Measurements from ENCODE around the gene MIR17HG.

- TF ChIP-seq RAD21 (conservative IDR thresholded peaks at IDR 0.05) (peak; percentile 88), CTCF (IDR thresholded peaks at IDR 0.05; ENCODE audit: poor library complexity, severe bottlenecking) (peak; percentile 80), POLR2AphosphoS5 (IDR thresholded peaks at IDR 0.05) (no peak), REST (IDR thresholded peaks at IDR 0.05; ENCODE audit: borderline replicate concordance) (no peak), EZH2 (IDR thresholded peaks at IDR 0.05; ENCODE audit: borderline replicate concordance, insufficient read depth, low read length, poor library complexity, severe bottlenecking) (no peak), SMC3 (conservative IDR thresholded peaks at IDR 0.05; ENCODE audit: poor library complexity) (peak; percentile 89), TAF1 (IDR thresholded peaks at IDR 0.05; ENCODE audit: low read depth) (no peak), EP300 (conservative IDR thresholded peaks at IDR 0.05; ENCODE audit: poor library complexity, severe bottlenecking) (no peak), MXI1 (conservative IDR thresholded peaks at IDR 0.05; ENCODE audit: poor library complexity, severe bottlenecking) (no peak)
Observed at GRCh38 chr13:91381371-91381770, 33.9 kb downstream of the MIR17HG start.

Data from neural cell (in vitro differentiated cells).